NT2/D1 (cell line): ENCODE measurements around the gene LORICRIN.

Experiments used
- SUZ12 ChIP-seq: IDR thresholded peaks from 2 replicates; pipeline ENCODE4 v1.6.1; 2011; ENCODE audit not compliant: insufficient read length, insufficient read depth; ENCODE audit errors: extremely low read depth
- YY1 ChIP-seq: IDR thresholded peaks from 2 replicates; pipeline ENCODE4 v1.6.1; 2011; ENCODE audit not compliant: insufficient read length, insufficient read depth
- ZNF274 ChIP-seq: IDR thresholded peaks from 2 replicates; pipeline ENCODE4 v1.6.1; 2011; ENCODE audit warnings: mild to moderate bottlenecking, low read depth, low read length

GRCh38 chr1:153245466-153245865 lies 14.0 kb upstream of the LORICRIN start:
- TF ChIP-seq ZNF274 = no peak
- no peak for TF ChIP-seq YY1
- no peak for TF ChIP-seq SUZ12
